HEK293 (cell line): ENCODE measurements around the gene CAPN5.

Experiments used
- ATF2 ChIP-seq: fragments of 450-650 bp; formaldehyde crosslinking; IDR thresholded peaks from 2 replicates; pipeline ENCODE4 v1.5.1; 2016; ENCODE audit warnings: missing biosample characterization, missing genetic modification characterization, low read depth
- KLF1 ChIP-seq: fragments of 450-650 bp; formaldehyde crosslinking; IDR thresholded peaks from 2 replicates; pipeline ENCODE4 v1.5.1; 2016; ENCODE audit warnings: missing biosample characterization, missing genetic modification characterization
- TCF7L2 ChIP-seq: IDR thresholded peaks from 2 replicates; pipeline ENCODE4 v1.6.1; 2011; ENCODE audit warnings: low read depth, mild to moderate bottlenecking, inconsistent platforms, low read length, moderate library complexity, borderline replicate concordance
- ZNF214 ChIP-seq: fragments of 450-650 bp; formaldehyde crosslinking; IDR thresholded peaks from 2 replicates; pipeline ENCODE4 v1.5.1; 2017; ENCODE audit warnings: missing biosample characterization, mild to moderate bottlenecking, missing genetic modification characterization, borderline replicate concordance
- ZNF416 ChIP-seq: fragments of 450-650 bp; formaldehyde crosslinking; IDR thresholded peaks from 2 replicates; pipeline ENCODE4 v1.5.1; 2016; ENCODE audit warnings: missing biosample characterization, missing genetic modification characterization
- ZNF76 ChIP-seq: fragments of 450-650 bp; formaldehyde crosslinking; IDR thresholded peaks from 2 replicates; pipeline ENCODE4; 2016; ENCODE audit warnings: low read depth, missing biosample characterization, missing genetic modification characterization, borderline replicate concordance
- TF ChIP-seq, protein P1 (sequence below): fragments of 450-650 bp; formaldehyde crosslinking; IDR thresholded peaks from 2 replicates; pipeline ENCODE4 v1.5.1; 2016; ENCODE audit warnings: missing biosample characterization, missing genetic modification characterization
- TF ChIP-seq, protein P2 (sequence below): fragments of 450-650 bp; IDR thresholded peaks from 2 replicates; pipeline ENCODE4 v1.5.1; 2018; ENCODE audit warnings: missing biosample characterization, missing genetic modification characterization

DNA sequence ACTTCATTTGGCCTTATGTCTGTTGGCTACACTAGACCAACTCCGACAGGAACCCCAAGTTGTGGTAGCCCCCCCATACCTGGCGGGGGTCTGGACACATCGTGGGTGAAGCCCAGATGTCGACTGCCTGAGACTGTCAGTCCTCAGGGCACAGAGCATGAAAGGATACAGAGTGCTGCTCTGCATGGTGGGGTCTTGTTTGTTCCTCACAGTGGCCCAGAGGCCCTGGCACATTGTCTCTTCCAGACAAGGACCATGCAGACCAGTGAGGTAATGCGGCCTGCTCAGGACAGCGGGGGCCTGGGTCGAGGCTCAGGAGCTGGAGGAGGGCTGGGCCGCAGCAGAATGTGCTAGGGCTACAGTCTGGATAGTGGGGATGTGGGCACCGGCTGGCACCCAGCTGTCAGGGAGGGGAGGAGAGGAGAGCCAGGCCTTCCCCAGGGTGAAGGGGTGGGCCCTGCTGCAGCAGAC, 14.6 kb downstream of the CAPN5 start:
- TF ChIP-seq ZNF76 (no peak), ZNF214 (tag by site-specific recombination) (no peak), ZNF416 (no peak), TCF7L2 (no peak), ATF2 (tag by site-specific recombination) (no peak), KLF1 (tag by site-specific recombination) (no peak)
- TF ChIP-seq, protein P1, sequence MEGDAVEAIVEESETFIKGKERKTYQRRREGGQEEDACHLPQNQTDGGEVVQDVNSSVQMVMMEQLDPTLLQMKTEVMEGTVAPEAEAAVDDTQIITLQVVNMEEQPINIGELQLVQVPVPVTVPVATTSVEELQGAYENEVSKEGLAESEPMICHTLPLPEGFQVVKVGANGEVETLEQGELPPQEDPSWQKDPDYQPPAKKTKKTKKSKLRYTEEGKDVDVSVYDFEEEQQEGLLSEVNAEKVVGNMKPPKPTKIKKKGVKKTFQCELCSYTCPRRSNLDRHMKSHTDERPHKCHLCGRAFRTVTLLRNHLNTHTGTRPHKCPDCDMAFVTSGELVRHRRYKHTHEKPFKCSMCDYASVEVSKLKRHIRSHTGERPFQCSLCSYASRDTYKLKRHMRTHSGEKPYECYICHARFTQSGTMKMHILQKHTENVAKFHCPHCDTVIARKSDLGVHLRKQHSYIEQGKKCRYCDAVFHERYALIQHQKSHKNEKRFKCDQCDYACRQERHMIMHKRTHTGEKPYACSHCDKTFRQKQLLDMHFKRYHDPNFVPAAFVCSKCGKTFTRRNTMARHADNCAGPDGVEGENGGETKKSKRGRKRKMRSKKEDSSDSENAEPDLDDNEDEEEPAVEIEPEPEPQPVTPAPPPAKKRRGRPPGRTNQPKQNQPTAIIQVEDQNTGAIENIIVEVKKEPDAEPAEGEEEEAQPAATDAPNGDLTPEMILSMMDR, result no peak
- TF ChIP-seq, protein P2, sequence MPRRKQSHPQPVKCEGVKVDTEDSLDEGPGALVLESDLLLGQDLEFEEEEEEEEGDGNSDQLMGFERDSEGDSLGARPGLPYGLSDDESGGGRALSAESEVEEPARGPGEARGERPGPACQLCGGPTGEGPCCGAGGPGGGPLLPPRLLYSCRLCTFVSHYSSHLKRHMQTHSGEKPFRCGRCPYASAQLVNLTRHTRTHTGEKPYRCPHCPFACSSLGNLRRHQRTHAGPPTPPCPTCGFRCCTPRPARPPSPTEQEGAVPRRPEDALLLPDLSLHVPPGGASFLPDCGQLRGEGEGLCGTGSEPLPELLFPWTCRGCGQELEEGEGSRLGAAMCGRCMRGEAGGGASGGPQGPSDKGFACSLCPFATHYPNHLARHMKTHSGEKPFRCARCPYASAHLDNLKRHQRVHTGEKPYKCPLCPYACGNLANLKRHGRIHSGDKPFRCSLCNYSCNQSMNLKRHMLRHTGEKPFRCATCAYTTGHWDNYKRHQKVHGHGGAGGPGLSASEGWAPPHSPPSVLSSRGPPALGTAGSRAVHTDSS (tag by site-specific recombination), result no peak
